Gastrocnemius medialis (tissue), 4 donors: ENCODE results near the gene COL27A1. TPM values are rescaled to one million over a fixed set of nuclear protein-coding genes. Genes with fewer than 3 reads are reported as not detected.

ENCODE experiments used
- ATAC-seq, 2 donors: fragments of 150-250 bp; one replicate each; pipeline ENCODE4 v1.9.1; 2016
- DNase-seq, 2 donors: peaks; one replicate each; pipeline ENCODE4 v3.0.0-alpha.2; 2019
- H3K27ac ChIP-seq, 4 donors: fragments of 200-600 bp; sonication (generic); 1 replicate in 1 of 4; 2 replicates in 3 of 4; pipeline ENCODE4 v1.5.1; 2016 to 2018; ENCODE audit warnings: mild to moderate bottlenecking in 2 of 4, moderate library complexity in 1 of 4
- H3K27me3 ChIP-seq, 3 donors: fragments of 200-600 bp; sonication (generic) in 2 of 3; 1 replicate in 1 of 3; 2 replicates in 2 of 3; pipeline versions ENCODE4 v1.5.1 to v1.6.0; 2016 to 2019; ENCODE audit warnings: mild to moderate bottlenecking in 1 of 3, moderate library complexity in 1 of 3
- H3K36me3 ChIP-seq, 2 donors: fragments of 200-600 bp; sonication (generic) in 1 of 2; one replicate each; pipeline ENCODE4 v1.5.1; 2017 to 2018
- H3K4me1 ChIP-seq, 2 donors: fragments of 200-600 bp; sonication (generic) in 1 of 2; one replicate each; pipeline ENCODE4 v1.5.1; 2016 to 2017; ENCODE audit warnings: mild to moderate bottlenecking in 2 of 2
- H3K4me3 ChIP-seq, 4 donors: fragments of 200-600 bp; sonication (generic) in 3 of 4; 1 replicate in 1 of 4; 2 replicates in 3 of 4; pipeline ENCODE4 v1.5.1; 2016 to 2019; ENCODE audit warnings: mild to moderate bottlenecking in 2 of 4
- H3K9me3 ChIP-seq, 3 donors: fragments of 200-600 bp; sonication (generic) in 2 of 3; 1 replicate in 1 of 3; 2 replicates in 2 of 3; pipeline ENCODE4 v1.5.1; 2016 to 2019
- CTCF ChIP-seq, 5 experiments: fragments of 450-650 bp in 3 of 5; fragments of 200-600 bp in 2 of 5; sonication (generic) in 2 of 5; IDR thresholded peaks in 4 of 5; conservative IDR thresholded peaks in 1 of 5; 1 replicate in 4 of 5; 2 replicates in 1 of 5; pipeline ENCODE4 v1.5.1; 2016 to 2019; ENCODE audit warnings: antibody characterized with exemption in 5 of 5, mild to moderate bottlenecking in 3 of 5, moderate library complexity in 3 of 5
- POLR2A ChIP-seq, 2 donors: fragments of 450-650 bp; IDR thresholded peaks; one replicate each; pipeline ENCODE4 v1.6.1; 2017; ENCODE audit warnings: antibody characterized with exemption in 2 of 2, mild to moderate bottlenecking in 2 of 2, moderate library complexity in 2 of 2
- in situ Hi-C, 4 donors: fragments of 200-750 bp; cut with MboI; loops; one replicate each; pipeline versions ENCODE4 v1.15.0 to v1.8.0; 2017; ENCODE audit warnings: low sequenced_read_pairs in 4 of 4
- intact Hi-C: fragments of 100-400 bp; cut with DNase I; formaldehyde crosslinking; loops from one replicate; pipeline ENCODE4 v1.15.1; 2023; ENCODE audit warnings: low total_unique reads
- total RNA-seq, 4 donors: library from RNA; depleted of rRNA; stranded (reverse); fragments of >200 nt; gene quantifications; one replicate each; pipeline versions ENCODE4 v1.1.0 to v1.2.3, GENCODE V29; 2016

COL27A1 gene
- total RNA-seq, 4 donors from 2014 or later = 0.42 to 1.4 (median 0.95) TPM

DNA sequence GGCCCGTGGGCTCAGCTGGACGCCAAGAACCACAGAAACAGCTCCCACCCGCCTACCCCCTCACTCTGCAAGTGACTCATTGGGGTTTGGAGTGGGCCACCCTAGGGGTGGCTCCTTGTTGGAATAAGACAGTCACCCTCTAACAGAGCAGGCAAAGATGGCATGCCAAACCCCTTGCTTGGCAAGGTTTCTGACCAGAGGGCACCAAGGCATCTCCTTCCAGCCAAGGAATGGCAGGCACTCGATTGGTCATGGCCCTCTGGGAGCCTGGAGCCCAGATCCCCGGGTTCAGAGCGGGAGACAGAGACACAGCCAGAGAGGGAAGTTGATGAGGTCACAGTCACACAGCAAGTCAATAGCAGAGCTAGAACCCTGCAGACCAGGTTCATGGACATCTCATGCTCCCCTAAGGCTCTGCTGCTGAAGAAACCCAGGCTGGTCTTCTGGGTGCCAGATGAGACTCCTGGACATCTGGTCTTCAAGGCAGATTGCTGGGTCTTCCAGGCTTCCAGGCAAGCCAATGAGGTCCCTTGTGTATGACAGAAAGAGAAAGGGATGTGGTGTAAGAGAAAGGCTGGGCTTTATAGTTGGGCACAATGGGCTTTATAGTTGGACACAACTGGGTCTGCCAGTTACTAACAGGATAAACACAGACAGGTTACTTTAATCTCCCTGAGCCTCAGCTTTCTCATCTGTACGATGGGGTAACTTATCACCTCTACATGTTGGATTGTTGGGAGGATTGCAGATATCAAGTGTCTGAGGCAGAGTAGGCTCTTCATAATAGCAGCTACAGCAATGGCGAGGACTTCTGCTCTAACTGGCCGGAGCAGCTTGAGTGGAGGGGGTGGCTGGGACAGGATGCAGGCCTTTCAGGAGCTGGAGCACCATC lies 33.0 kb upstream of the COL27A1 start:
- no peaks in the 10 kb centered on the region for H3K4me1 ChIP-seq
- no peak overlapping the region for H3K4me3 ChIP-seq
- no peak overlapping the region for H3K27ac ChIP-seq
- H3K27me3 ChIP-seq = no peaks in the 10 kb centered on the region
- ATAC-seq (no peak), DNase-seq (no peak)
- intact Hi-C loops = no loop called here
- no peaks in the 10 kb centered on the region for H3K36me3 ChIP-seq
- H3K9me3 ChIP-seq = no peaks in the 10 kb centered on the region
- in situ Hi-C loops = no loop called here
- no peak for TF ChIP-seq POLR2A (IDR thresholded peaks at IDR 0.05)
- TF ChIP-seq CTCF (IDR thresholded peaks at IDR 0.05 in 4 of 5, conservative IDR thresholded peaks at IDR 0.05 in 1 of 5) = no peak

DNA sequence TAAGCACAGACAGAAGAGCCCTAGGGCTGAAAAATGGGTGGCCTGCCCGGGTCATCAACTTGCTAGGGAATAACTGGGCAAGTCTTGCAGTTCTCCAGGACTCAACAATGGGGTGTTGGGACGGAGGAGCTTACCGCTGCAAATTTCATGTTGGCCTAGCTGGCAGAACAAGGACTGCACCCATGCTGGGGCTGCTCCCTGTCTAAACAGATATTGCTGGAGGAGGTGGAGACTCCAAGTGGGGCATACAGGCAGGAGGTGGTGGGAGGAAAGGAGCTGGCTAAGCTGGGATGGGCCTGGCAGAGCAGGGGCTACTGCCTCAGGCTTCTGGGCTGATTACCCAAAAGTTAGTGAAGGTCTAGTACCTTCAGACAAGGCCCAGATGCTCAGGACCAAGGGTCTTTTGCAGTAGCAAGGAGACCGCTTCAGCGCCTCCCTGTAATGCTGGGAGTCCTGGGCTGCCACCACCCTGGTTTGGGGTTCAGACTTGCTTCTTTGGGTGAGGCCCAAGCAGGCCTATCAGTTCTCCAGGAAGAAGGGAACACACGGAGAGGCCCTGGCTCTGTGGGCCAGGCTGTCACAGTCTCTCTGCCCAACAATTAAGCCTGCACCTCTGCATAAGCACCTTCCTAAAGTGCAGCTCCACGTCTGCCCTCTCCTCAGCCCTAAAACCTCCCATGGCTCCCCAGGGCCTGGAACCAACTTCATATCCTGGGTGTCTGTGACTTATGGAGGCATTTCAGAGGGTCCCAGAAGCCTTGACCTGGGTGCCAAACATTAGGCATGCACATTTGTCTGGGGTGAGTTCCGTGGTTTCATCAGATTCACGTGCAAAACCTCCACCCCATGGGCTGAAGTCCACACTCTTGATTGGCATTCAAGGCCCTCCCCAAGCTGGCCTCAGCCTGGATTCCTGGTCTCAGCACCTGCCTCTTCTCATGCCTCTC lies 32.0 kb upstream of the COL27A1 start:
- in situ Hi-C loops = no loop called here
- TF ChIP-seq CTCF (IDR thresholded peaks at IDR 0.05 in 4 of 5, conservative IDR thresholded peaks at IDR 0.05 in 1 of 5) (no peak), POLR2A (IDR thresholded peaks at IDR 0.05) (no peak)
- Histone ChIP-seq H3K27me3 (no peaks in the 10 kb centered on the region), H3K27ac (no peak overlapping the region), H3K4me1 (no peaks in the 10 kb centered on the region), H3K4me3 (no peak overlapping the region), H3K36me3 (no peaks in the 10 kb centered on the region), H3K9me3 (no peaks in the 10 kb centered on the region)
- DNase-seq (no peak), ATAC-seq (no peak)
- intact Hi-C loops = no loop called here

GRCh38 chr9:114124138-114124537 lies 31.2 kb upstream of the COL27A1 start:
- Histone ChIP-seq H3K4me1 (no peaks in the 10 kb centered on the region), H3K27ac (no peak overlapping the region), H3K4me3 (no peak overlapping the region), H3K9me3 (no peaks in the 10 kb centered on the region), H3K27me3 (no peaks in the 10 kb centered on the region), H3K36me3 (no peaks in the 10 kb centered on the region)
- DNase-seq (no peak), ATAC-seq (no peak)
- in situ Hi-C loops = no loop called here
- TF ChIP-seq CTCF (IDR thresholded peaks at IDR 0.05 in 4 of 5, conservative IDR thresholded peaks at IDR 0.05 in 1 of 5) (no peak), POLR2A (IDR thresholded peaks at IDR 0.05) (no peak)
- intact Hi-C loops = no loop called here

- Histone ChIP-seq H3K36me3 (no peaks in the 10 kb centered on the region), H3K27ac (no peak overlapping the region), H3K9me3 (no peaks in the 10 kb centered on the region), H3K4me3 (no peak overlapping the region), H3K27me3 (no peaks in the 10 kb centered on the region), H3K4me1 (no peaks in the 10 kb centered on the region)
- ATAC-seq = no peak
- DNase-seq = no peak
- intact Hi-C loops (no loop called here), in situ Hi-C loops (no loop called here)
- TF ChIP-seq POLR2A (IDR thresholded peaks at IDR 0.05) (no peak), CTCF (IDR thresholded peaks at IDR 0.05 in 4 of 5, conservative IDR thresholded peaks at IDR 0.05 in 1 of 5) (no peak)
Measured at GRCh38 chr9:114124666-114125475, 30.5 kb upstream of the COL27A1 start.
